ENCODE results near the gene MB.

- no peak for TF ChIP-seq EZH2 (IDR thresholded peaks at IDR 0.05)
- no peak for TF ChIP-seq CTCF (IDR thresholded peaks at IDR 0.05)
Measured at GRCh38 chr22:35610741-35611140, 6.4 kb downstream of the MB start.
